GM12878 (cell line): ENCODE data around the gene TMEM140. TPM values are rescaled to one million over a fixed set of nuclear protein-coding genes. Genes with fewer than 3 reads are reported as not detected.

ENCODE experiments used
- ATAC-seq: fragments of 200-7000 bp; cut with Tn5 transposase; 3 replicates; pipeline ENCODE4 v1.9.1; 2020; ENCODE audit warnings: mild to moderate bottlenecking, moderate library complexity
- BruUV-seq: library from RNA; stranded (reverse); fragments of 400-500 nt; replicated peaks from 2 replicates; lab custom pipeline; 2021; lab: Mats Ljungman, UMichigan
- CTCF ChIA-PET: fragments of 300-600 bp; sonication (Branson Sonifier 250); formaldehyde crosslinking; extraction: SDS; loops from one replicate; lab custom pipeline; 2021; ENCODE audit warnings: inconsistent platforms; lab: Yijun Ruan, JAX
- POLR2A ChIA-PET: fragments of 350-600 bp; formaldehyde crosslinking; extraction: SDS; loops from one replicate; lab custom pipeline; 2021; ENCODE audit warnings: inconsistent platforms; lab: Charles Lee
- RAD21 ChIA-PET: fragments of 300-600 bp; sonication (Branson Sonifier 250); formaldehyde crosslinking; loops from one replicate; lab custom pipeline; 2023; ENCODE audit warnings: antibody characterized with exemption; ENCODE audit not compliant: unreplicated experiment; lab: Charles Lee
- SMC1A ChIA-PET: fragments of 300-600 bp; sonication (Branson Sonifier 250); formaldehyde crosslinking; loops from one replicate; lab custom pipeline; 2023; ENCODE audit not compliant: unreplicated experiment, uncharacterized antibody; lab: Charles Lee
- DNase-seq: peaks from one replicate; pipeline ENCODE4 v3.0.0-alpha.2; 2011; ENCODE audit warnings: low read depth, low spot score
- FAIRE-seq: peaks from 3 replicates; lab custom pipeline; 2011; peaks lifted over from hg19 to GRCh38; lab: Jason Lieb, UNC
- H2AFZ ChIP-seq: 2 replicates; pipeline ENCODE4 v1.6.0; 2011; ENCODE audit warnings: low read depth, low read length, control low read depth; ENCODE audit not compliant: control insufficient read depth
- H3K27ac ChIP-seq: 2 replicates; pipeline ENCODE4 v1.5.1; 2011; ENCODE audit warnings: control low read depth; ENCODE audit not compliant: control insufficient read depth, insufficient read depth
- H3K27me3 ChIP-seq, 2 experiments: replicated peaks in 1 of 2; 2 replicates each; pipeline versions ENCODE4 v1.6.0 to v1.6.1; 2011; ENCODE audit warnings: low read length in 1 of 2; ENCODE audit not compliant: control insufficient read depth in 2 of 2, insufficient read depth in 2 of 2
- H3K36me3 ChIP-seq, 2 experiments: 2 replicates each; pipeline ENCODE4 v1.5.1; 2011; ENCODE audit warnings: low read length in 1 of 2; ENCODE audit not compliant: control insufficient read depth in 2 of 2, insufficient read depth in 2 of 2
- H3K4me1 ChIP-seq: 2 replicates; pipeline ENCODE4 v1.6.1; 2011; ENCODE audit warnings: mild to moderate bottlenecking, low read length, moderate library complexity, mixed read lengths; ENCODE audit not compliant: control insufficient read depth, insufficient read depth
- H3K4me2 ChIP-seq: 2 replicates; pipeline ENCODE4 v1.6.0; 2011; ENCODE audit warnings: control low read depth; ENCODE audit not compliant: control insufficient read depth, insufficient read depth
- H3K4me3 ChIP-seq: fragments of 200-600 bp; sonication (generic); 2 replicates; pipeline ENCODE4 v1.5.1; 2016
- H3K79me2 ChIP-seq: 2 replicates; pipeline ENCODE4 v1.6.0; 2011; ENCODE audit warnings: low read length; ENCODE audit not compliant: control insufficient read depth, insufficient read depth
- H3K9ac ChIP-seq: 2 replicates; pipeline ENCODE4 v1.8.0; 2011; ENCODE audit warnings: low read length, control low read depth, mixed read lengths; ENCODE audit not compliant: control insufficient read depth, insufficient read depth
- H3K9me3 ChIP-seq: replicated peaks from 3 replicates; pipeline ENCODE4 v1.5.1; 2011; ENCODE audit warnings: mild to moderate bottlenecking, low read length; ENCODE audit not compliant: control insufficient read depth, insufficient read depth
- H4K20me1 ChIP-seq: 2 replicates; pipeline ENCODE4 v1.6.0; 2011; ENCODE audit not compliant: control insufficient read depth, insufficient read depth
- BACH1 ChIP-seq: fragments of 450-650 bp; IDR thresholded peaks from 2 replicates; pipeline ENCODE4 v1.6.1; 2017; ENCODE audit warnings: mild to moderate bottlenecking, borderline replicate concordance
- HCFC1 ChIP-seq: fragments of 150-350 bp; IDR thresholded peaks from 2 replicates; pipeline ENCODE4 v1.6.1; 2014; ENCODE audit warnings: low read length
- RB1 ChIP-seq: fragments of 450-650 bp; formaldehyde crosslinking; IDR thresholded peaks from 2 replicates; pipeline ENCODE4 v1.6.1; 2017; ENCODE audit warnings: mild to moderate bottlenecking, borderline replicate concordance
- ZNF217 ChIP-seq: fragments of 450-650 bp; IDR thresholded peaks from 2 replicates; pipeline ENCODE4 v1.6.1; 2017; ENCODE audit warnings: antibody characterized with exemption, mild to moderate bottlenecking
- WGBS: methylation state at CpG from one replicate; pipeline ENCODE4 v1.1.6; 2016; ENCODE audit warnings: low lambda C conversion rate; ENCODE audit not compliant: insufficient replicate concordance, insufficient coverage; ENCODE audit errors: missing lambda C conversion rate; 5-methylcytosine and 5-hydroxymethylcytosine counted together
- in situ Hi-C: fragments of 300-500 bp; cut with MboI; formaldehyde crosslinking; loops from 9 replicates; pipeline ENCODE4 v1.14.3; 2018; ENCODE audit warnings: mixed read lengths
- intact Hi-C: fragments of 100-400 bp; cut with micrococcal nuclease; formaldehyde crosslinking; loops from one replicate; pipeline ENCODE4 v1.14.2; 2022; ENCODE audit not compliant: unreplicated experiment
- polyA plus RNA-seq, 11 experiments: library from polyadenylated mRNA; depleted of rRNA in 4 of 11; unstranded in 6 of 11; stranded (reverse) in 5 of 11; fragments of >200 nt; fragmentation: Nextera tagmentation in 4 of 11; fragmentation: Illumina TruSeq in 1 of 11; extraction: Ambion mirVana in 4 of 11; extraction: Trizol in 1 of 11; gene quantifications; 1 replicate in 1 of 11; 2 replicates in 10 of 11; pipeline versions ENCODE4 v1.2.1 to v1.2.3, GENCODE V29; 2011 to 2016; ENCODE audit warnings: inconsistent platforms in 2 of 11, missing spikeins in 2 of 11, low read depth in 1 of 11
- total RNA-seq, 4 experiments: library from RNA; depleted of rRNA in 3 of 4; stranded (reverse); fragments of >200 nt in 3 of 4; fragmentation: Illumina TruSeq in 1 of 4; extraction: Trizol in 1 of 4; gene quantifications; 2 replicates each; pipeline versions ENCODE4 v1.2.1 to v1.2.3, GENCODE V29; 2013 to 2021
- TF ChIP-seq, protein P1 (sequence below): fragments of 150-350 bp; IDR thresholded peaks from 2 replicates; pipeline ENCODE4 v1.6.1; 2016; ENCODE audit warnings: low read depth, low read length

TMEM140 gene
- total and polyA plus RNA-seq, 10 of the 15 experiments (the other 5 are each of a cell fraction or from before 2014, with no cell fraction given): 0.85 to 20.7 (median 3.3) TPM

DNA sequence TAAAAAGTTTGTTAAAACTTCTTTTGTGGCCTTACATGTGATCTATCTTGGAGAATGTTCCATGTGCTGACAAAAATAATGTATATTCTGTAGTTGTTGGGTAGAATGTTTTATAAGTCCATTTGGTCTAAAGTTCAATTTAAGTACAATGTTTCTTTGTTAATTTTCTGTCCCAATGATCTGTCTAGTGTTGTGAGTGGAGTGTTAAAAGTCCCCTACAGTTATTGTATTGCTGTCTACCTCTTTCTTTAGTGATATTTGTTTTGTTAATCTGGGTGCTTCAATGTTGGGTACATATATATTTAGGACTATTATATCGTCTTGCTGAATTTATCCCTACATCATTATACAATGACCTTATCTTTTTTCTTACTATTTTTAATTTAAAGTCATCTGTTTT is 6.9 kb downstream of the TMEM140 start:
- H3K79me2 ChIP-seq: peaks cover 47% of the 10 kb centered on the region
- FAIRE-seq (no peak), DNase-seq (no peak), ATAC-seq (no peak)
- 100% methylated on average over 1 of the region's 1 CpG for WGBS
- no peaks in the 10 kb centered on the region for H3K27me3 ChIP-seq
- intact Hi-C loops (no loop called here), in situ Hi-C loops (no loop called here)
- no peak overlapping the region for H3K27ac ChIP-seq
- H3K9me3 ChIP-seq: peaks cover 29% of the 10 kb centered on the region
- peaks cover 4 to 7% of the 10 kb centered on the region in 2 experiments; a peak in 2 of 4 replicates for H3K36me3 ChIP-seq
- H3K9ac ChIP-seq: no peak overlapping the region
- H3K4me1 ChIP-seq: peaks cover 30% of the 10 kb centered on the region
- ChIA-PET POLR2A (no interaction called here), CTCF (no interaction called here)
- no peak for TF ChIP-seq RB1
- no peak for TF ChIP-seq HCFC1
- TF ChIP-seq, protein P1, sequence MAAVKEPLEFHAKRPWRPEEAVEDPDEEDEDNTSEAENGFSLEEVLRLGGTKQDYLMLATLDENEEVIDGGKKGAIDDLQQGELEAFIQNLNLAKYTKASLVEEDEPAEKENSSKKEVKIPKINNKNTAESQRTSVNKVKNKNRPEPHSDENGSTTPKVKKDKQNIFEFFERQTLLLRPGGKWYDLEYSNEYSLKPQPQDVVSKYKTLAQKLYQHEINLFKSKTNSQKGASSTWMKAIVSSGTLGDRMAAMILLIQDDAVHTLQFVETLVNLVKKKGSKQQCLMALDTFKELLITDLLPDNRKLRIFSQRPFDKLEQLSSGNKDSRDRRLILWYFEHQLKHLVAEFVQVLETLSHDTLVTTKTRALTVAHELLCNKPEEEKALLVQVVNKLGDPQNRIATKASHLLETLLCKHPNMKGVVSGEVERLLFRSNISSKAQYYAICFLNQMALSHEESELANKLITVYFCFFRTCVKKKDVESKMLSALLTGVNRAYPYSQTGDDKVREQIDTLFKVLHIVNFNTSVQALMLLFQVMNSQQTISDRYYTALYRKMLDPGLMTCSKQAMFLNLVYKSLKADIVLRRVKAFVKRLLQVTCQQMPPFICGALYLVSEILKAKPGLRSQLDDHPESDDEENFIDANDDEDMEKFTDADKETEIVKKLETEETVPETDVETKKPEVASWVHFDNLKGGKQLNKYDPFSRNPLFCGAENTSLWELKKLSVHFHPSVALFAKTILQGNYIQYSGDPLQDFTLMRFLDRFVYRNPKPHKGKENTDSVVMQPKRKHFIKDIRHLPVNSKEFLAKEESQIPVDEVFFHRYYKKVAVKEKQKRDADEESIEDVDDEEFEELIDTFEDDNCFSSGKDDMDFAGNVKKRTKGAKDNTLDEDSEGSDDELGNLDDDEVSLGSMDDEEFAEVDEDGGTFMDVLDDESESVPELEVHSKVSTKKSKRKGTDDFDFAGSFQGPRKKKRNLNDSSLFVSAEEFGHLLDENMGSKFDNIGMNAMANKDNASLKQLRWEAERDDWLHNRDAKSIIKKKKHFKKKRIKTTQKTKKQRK: no peak
- TF ChIP-seq ZNF217: no peak
- no peak for TF ChIP-seq BACH1
- TF ChIP-seq, all 136 proteins: peak for 0
- SMC1A ChIA-PET: interaction anchor here (1.0 to 1.3 kb wide), 2 partner anchors 14 to 162 kb away, joined by 5 to 6 read pairs; no protein-coding TSS in a partner anchor
- Histone ChIP-seq H3K4me3 (no peak overlapping the region), H4K20me1 (no peaks in the 10 kb centered on the region), H3K4me2 (no peak overlapping the region), H2AFZ (no peak overlapping the region)
- RAD21 ChIA-PET: no interaction called here
- no TSS peak for BruUV-seq
